Epithelial cell of esophagus (primary cell): ENCODE results near the gene EFS.
"Not testable (repeated sequence)": the region's sequence is repeated elsewhere in the genome, so short reads cannot be mapped to it uniquely, and the experiment has no call there.

Source experiments
- DNase-seq: peaks from one replicate; pipeline ENCODE4 v3.0.0; 2010; ENCODE audit warnings: low read depth
- H3K4me3 ChIP-seq: 2 replicates; pipeline ENCODE4 v1.5.1; 2011; ENCODE audit warnings: mild to moderate bottlenecking, low read length, control low read depth
- TF ChIP-seq, protein P1 (sequence below): IDR thresholded peaks from 2 replicates; pipeline ENCODE4 v1.5.1; 2011; ENCODE audit warnings: low read depth, mild to moderate bottlenecking, low read length, control low read depth, inconsistent platforms; ENCODE audit not compliant: insufficient read depth; ENCODE audit errors: missing control alignments

The EFS gene

GRCh38 chr14:23388996-23389395 lies 24.0 kb upstream of the EFS start:
- H3K4me3 ChIP-seq = no peak overlapping the region
- TF ChIP-seq, protein P1, sequence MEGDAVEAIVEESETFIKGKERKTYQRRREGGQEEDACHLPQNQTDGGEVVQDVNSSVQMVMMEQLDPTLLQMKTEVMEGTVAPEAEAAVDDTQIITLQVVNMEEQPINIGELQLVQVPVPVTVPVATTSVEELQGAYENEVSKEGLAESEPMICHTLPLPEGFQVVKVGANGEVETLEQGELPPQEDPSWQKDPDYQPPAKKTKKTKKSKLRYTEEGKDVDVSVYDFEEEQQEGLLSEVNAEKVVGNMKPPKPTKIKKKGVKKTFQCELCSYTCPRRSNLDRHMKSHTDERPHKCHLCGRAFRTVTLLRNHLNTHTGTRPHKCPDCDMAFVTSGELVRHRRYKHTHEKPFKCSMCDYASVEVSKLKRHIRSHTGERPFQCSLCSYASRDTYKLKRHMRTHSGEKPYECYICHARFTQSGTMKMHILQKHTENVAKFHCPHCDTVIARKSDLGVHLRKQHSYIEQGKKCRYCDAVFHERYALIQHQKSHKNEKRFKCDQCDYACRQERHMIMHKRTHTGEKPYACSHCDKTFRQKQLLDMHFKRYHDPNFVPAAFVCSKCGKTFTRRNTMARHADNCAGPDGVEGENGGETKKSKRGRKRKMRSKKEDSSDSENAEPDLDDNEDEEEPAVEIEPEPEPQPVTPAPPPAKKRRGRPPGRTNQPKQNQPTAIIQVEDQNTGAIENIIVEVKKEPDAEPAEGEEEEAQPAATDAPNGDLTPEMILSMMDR = no peak
- no peak for DNase-seq

DNA sequence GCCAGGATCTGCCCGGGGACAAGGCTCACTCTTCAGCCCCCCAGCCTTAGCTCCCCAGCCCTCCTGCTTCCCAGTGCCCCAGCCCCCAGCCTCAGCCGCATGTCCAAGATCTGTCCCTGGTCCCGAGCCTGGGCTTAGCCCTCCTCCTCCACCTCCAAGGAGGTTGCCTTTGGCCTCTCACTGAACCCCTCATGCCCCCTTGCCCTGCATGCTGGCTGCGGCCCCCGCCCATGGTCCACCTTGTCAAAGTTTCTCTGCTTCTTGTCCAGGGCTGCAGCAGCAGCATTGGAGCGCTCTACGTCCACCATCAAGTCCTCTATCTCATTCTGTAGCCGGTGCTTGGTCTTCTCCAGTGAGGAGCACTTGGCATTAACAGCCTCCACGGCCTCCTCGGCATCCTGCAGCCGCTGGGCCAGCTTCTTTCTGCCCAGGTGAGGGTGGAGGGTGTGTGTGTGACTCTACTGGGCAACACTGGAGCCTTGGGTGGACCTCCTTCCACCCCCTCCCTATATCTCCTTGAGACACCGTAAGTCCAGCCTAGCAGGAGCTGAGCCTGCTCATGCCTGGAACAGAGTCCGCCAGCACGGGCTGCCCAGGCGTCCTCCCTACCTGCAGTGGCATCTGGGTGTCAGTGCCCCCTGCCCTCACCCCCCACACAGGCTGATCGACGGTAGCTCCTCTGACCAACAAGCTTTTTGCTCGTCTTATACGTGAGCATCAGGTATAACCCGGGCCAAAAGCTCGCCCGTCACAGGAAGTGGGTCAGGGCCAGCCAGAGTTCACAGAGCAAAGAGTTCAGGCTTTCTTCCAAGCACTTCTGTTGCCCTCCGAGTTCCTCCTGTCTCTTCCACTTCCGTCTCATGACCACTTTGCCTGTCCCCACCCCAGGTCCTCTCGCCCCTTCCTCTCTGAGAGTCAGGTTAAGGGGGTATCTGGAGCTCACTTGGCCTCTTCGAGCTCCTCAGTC lies 23.2 kb upstream of the EFS start:
- H3K4me3 ChIP-seq = no peak overlapping the region
- DNase-seq = no peak
- TF ChIP-seq, protein P1 = no peak

DNA sequence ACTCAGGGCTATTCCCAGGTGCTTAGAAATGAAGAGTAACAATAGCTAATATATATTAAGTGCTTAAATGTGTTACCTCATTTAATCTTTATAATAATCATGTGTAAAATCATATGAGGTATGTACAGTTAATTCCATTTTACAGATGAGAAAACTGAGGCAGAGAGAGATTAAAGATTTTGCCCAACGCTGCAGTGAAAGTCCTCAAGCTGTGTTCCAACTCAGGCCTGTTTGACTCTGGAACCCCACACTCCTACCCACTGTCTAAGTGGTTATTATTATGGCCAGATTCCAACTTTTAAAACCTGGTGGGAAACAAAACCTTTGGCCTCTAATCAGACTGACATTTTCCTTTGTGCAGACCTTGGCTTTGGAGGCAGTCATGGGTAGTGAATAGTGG lies 22.0 kb upstream of the EFS start:
- TF ChIP-seq, protein P1 = no peak
- H3K4me3 ChIP-seq = no peak overlapping the region
- no peak for DNase-seq

DNA sequence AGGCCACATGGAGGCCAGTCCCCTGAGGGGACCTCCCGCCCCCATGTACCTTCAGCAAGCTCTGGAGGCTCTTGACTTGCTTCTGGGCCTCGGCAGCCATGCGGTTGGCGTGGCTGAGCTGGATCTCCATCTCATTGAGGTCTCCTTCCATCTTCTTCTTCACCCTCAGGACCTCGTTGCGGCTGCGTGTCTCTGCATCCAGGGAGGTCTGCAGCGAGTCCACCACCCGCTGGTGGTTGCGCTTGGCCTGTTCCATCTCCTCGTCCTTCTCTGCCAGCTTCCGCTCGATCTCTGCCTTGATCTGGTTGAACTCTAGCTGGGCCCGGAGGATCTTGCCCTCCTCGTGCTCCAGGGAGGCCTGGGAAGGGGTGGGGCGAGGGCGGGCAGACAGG lies 21.3 kb upstream of the EFS start:
- not testable (repeated sequence) for DNase-seq, H3K4me3 ChIP-seq

- TF ChIP-seq, protein P1 = no peak
- no peak overlapping the region for H3K4me3 ChIP-seq
- DNase-seq = no peak
These were observed 20.8 kb upstream of the EFS start for GRCh38 chr14:23385642-23386265.

DNA sequence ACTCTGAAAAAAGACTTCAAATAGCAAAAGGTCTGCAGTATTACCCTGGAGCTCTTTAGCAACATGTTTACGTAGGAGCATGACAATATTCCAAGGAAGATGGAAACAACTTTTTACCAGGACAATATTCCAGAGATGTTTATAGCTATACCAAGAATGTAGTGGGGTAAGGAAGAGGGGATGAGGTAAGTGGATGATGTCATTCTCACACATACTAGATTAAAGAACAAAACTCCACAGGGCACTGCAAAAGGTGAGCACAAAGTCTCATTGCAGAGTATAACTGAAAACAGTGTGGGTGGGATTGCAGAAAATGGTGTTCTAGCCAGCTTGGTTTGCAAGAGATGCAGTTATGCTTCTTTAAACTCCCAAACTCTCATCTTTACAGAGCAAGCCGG lies 20.3 kb upstream of the EFS start:
- TF ChIP-seq, protein P1 = no peak
- DNase-seq = no peak

DNA sequence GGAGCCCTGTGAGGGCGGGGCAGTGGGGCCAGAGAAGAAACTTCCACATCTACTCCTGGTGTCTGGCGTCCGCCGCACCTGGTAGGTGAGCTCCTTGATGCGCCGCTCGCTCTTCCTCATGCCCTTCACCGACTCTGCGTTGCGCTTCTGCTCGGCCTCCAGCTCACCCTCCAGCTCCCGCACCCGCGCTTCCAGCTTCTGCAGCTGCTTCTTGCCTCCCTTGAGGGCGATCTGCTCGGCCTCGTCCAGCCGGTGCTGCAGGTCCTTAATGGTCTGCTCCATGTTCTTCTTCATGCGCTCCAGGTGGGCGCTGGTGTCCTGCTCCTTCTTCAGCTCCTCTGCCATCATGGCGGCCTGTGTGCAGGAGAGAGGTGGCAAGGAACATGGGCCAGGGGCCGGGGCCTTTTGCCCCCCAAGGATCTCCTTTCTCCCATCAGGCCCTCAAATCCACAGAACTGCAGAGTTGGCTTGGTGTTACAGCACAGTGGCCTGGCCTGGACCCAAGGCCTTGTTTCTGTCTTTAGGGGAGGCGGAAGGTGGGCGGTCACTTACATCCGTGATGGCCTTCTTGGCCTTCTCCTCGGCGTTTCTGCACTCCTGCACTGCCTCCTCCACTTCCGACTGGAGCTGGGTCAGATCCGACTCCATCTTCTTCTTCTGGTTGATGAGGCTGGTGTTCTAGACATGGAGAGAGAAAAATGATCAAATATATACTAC lies 19.6 kb upstream of the EFS start:
- no peak for DNase-seq
- TF ChIP-seq, protein P1 = no peak
- no peak overlapping the region for H3K4me3 ChIP-seq

More for the DNA sequence above, 20.3 kb upstream of the EFS start:
- no peak overlapping the region for H3K4me3 ChIP-seq
